ENCODE results near the gene GRIK3. TPM values are rescaled to one million over a fixed set of nuclear protein-coding genes. Genes with fewer than 3 reads are reported as not detected.

The GRIK3 gene
- total and polyA plus RNA-seq, 4 experiments from 2014 or later, result not detected

- Mint-ChIP-seq H3K36me3 (no peaks in the 10 kb centered on the region), H3K4me3 (no peak overlapping the region), H3K4me1 (no peaks in the 10 kb centered on the region), H3K9me3 (no peaks in the 10 kb centered on the region), H3K27me3 (peaks cover 13 to 21% of the 10 kb centered on the region in 2 donors), H3K27ac (no peak overlapping the region)
- Histone ChIP-seq H3K36me3 (ENCODE audit: insufficient read depth, low read length) (no peaks in the 10 kb centered on the region), H3K4me3 (ENCODE audit: low read length in 2 of 2) (no peak overlapping the region), H3K4me1 (ENCODE audit: insufficient read depth, low read length) (no peaks in the 10 kb centered on the region), H3K27ac (ENCODE audit: low read depth, low read length) (no peak overlapping the region), H3K27me3 (ENCODE audit: insufficient read depth, low read length) (peaks cover 4% of the 10 kb centered on the region), H3K9me3 (ENCODE audit: control insufficient read depth in 1 of 2, low read length in 2 of 2) (no peaks in the 10 kb centered on the region)
- DNase-seq, result no peak
- ChIA-PET POLR2A (ENCODE audit: partially characterized antibody) (no interaction called here), CTCF (ENCODE audit: partially characterized antibody) (no interaction called here)
- intact Hi-C loops (cut with micrococcal nuclease), result no loop called here
Measured at GRCh38 chr1:36849956-36850355, 184.4 kb downstream of the GRIK3 start.

- DNase-seq, result no peak
- no peak overlapping the region for H3K4me3 Mint-ChIP-seq
- H3K36me3 Mint-ChIP-seq, result no peaks in the 10 kb centered on the region
- ChIA-PET CTCF (ENCODE audit: partially characterized antibody) (no interaction called here), POLR2A (ENCODE audit: partially characterized antibody) (no interaction called here)
- H3K27me3 ChIP-seq (ENCODE audit: insufficient read depth, low read length), result peaks cover 4% of the 10 kb centered on the region
- intact Hi-C loops (cut with micrococcal nuclease), result no loop called here
- H3K9me3 ChIP-seq (ENCODE audit: control insufficient read depth in 1 of 2, low read length in 2 of 2), result no peaks in the 10 kb centered on the region
- no peaks in the 10 kb centered on the region for H3K9me3 Mint-ChIP-seq
- H3K27me3 Mint-ChIP-seq, result peaks cover 10 to 22% of the 10 kb centered on the region in 2 donors
- no peaks in the 10 kb centered on the region for H3K36me3 ChIP-seq (ENCODE audit: insufficient read depth, low read length)
- no peak overlapping the region for H3K27ac Mint-ChIP-seq
- H3K4me1 Mint-ChIP-seq, result no peaks in the 10 kb centered on the region
- H3K27ac ChIP-seq (ENCODE audit: low read depth, low read length), result no peak overlapping the region
- H3K4me1 ChIP-seq (ENCODE audit: insufficient read depth, low read length), result no peaks in the 10 kb centered on the region
- no peak overlapping the region for H3K4me3 ChIP-seq (ENCODE audit: low read length in 2 of 2)
Measured at GRCh38 chr1:36847761-36848160, 186.6 kb downstream of the GRIK3 start.

DNA sequence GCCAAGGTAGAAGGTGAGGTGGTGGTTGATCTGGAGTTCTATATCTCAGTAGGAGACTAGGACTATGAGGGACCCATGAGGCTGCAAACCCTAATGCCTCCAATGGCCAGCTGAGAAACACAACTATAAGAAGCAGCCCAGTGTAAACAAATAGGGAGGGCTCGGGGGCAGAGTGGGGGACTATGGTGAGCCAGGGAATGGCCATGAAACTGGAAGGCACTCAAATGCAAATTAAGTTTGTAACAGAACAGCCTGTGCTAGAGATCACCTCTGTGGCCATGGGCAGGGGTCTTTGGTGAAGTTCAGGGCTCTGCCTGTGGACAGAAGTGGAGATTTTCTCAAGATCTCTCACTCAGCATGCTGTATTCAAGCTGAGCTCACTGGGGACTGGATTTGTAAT lies 187.1 kb downstream of the GRIK3 start:
- POLR2A ChIA-PET (ENCODE audit: partially characterized antibody), result no interaction called here
- H3K9me3 ChIP-seq (ENCODE audit: control insufficient read depth in 1 of 2, low read length in 2 of 2), result no peaks in the 10 kb centered on the region
- Mint-ChIP-seq H3K27ac (no peak overlapping the region), H3K36me3 (no peaks in the 10 kb centered on the region), H3K4me3 (no peak overlapping the region), H3K4me1 (no peaks in the 10 kb centered on the region), H3K27me3 (peaks cover 10 to 27% of the 10 kb centered on the region in 2 donors), H3K9me3 (no peaks in the 10 kb centered on the region)
- no peak for DNase-seq
- peaks cover 4% of the 10 kb centered on the region for H3K27me3 ChIP-seq (ENCODE audit: insufficient read depth, low read length)
- H3K27ac ChIP-seq (ENCODE audit: low read depth, low read length), result no peak overlapping the region
- H3K36me3 ChIP-seq (ENCODE audit: insufficient read depth, low read length), result no peaks in the 10 kb centered on the region
- no peaks in the 10 kb centered on the region for H3K4me1 ChIP-seq (ENCODE audit: insufficient read depth, low read length)
- no peak overlapping the region for H3K4me3 ChIP-seq (ENCODE audit: low read length in 2 of 2)
- CTCF ChIA-PET (ENCODE audit: partially characterized antibody), result no interaction called here
- intact Hi-C loops (cut with micrococcal nuclease), result no loop called here

GRCh38 chr1:36846357-36846756 lies 188.0 kb downstream of the GRIK3 start:
- Histone ChIP-seq H3K4me3 (ENCODE audit: low read length in 2 of 2) (no peak overlapping the region), H3K27ac (ENCODE audit: low read depth, low read length) (no peak overlapping the region), H3K4me1 (ENCODE audit: insufficient read depth, low read length) (no peaks in the 10 kb centered on the region), H3K27me3 (ENCODE audit: insufficient read depth, low read length) (peaks cover 4% of the 10 kb centered on the region), H3K9me3 (ENCODE audit: control insufficient read depth in 1 of 2, low read length in 2 of 2) (no peaks in the 10 kb centered on the region), H3K36me3 (ENCODE audit: insufficient read depth, low read length) (no peaks in the 10 kb centered on the region)
- Mint-ChIP-seq H3K9me3 (no peaks in the 10 kb centered on the region), H3K27me3 (peaks cover 7 to 24% of the 10 kb centered on the region in 2 donors), H3K27ac (no peak overlapping the region), H3K4me3 (no peak overlapping the region), H3K36me3 (no peaks in the 10 kb centered on the region), H3K4me1 (no peaks in the 10 kb centered on the region)
- POLR2A ChIA-PET (ENCODE audit: partially characterized antibody), result no interaction called here
- intact Hi-C loops (cut with micrococcal nuclease), result no loop called here
- CTCF ChIA-PET (ENCODE audit: partially characterized antibody), result no interaction called here
- no peak for DNase-seq

- CTCF ChIA-PET (ENCODE audit: partially characterized antibody), result no interaction called here
- Histone ChIP-seq H3K36me3 (ENCODE audit: insufficient read depth, low read length) (no peaks in the 10 kb centered on the region), H3K27me3 (ENCODE audit: insufficient read depth, low read length) (peaks cover 4% of the 10 kb centered on the region), H3K4me1 (ENCODE audit: insufficient read depth, low read length) (no peaks in the 10 kb centered on the region), H3K4me3 (ENCODE audit: low read length in 2 of 2) (no peak overlapping the region), H3K9me3 (ENCODE audit: control insufficient read depth in 1 of 2, low read length in 2 of 2) (no peaks in the 10 kb centered on the region), H3K27ac (ENCODE audit: low read depth, low read length) (no peak overlapping the region)
- H3K9me3 Mint-ChIP-seq, result no peaks in the 10 kb centered on the region
- intact Hi-C loops (cut with micrococcal nuclease), result no loop called here
- no peak overlapping the region for H3K27ac Mint-ChIP-seq
- H3K4me3 Mint-ChIP-seq, result no peak overlapping the region
- POLR2A ChIA-PET (ENCODE audit: partially characterized antibody), result no interaction called here
- H3K27me3 Mint-ChIP-seq, result peaks cover 7 to 22% of the 10 kb centered on the region in 2 donors
- no peaks in the 10 kb centered on the region for H3K4me1 Mint-ChIP-seq
- H3K36me3 Mint-ChIP-seq, result no peaks in the 10 kb centered on the region
- no peak for DNase-seq
Measured at GRCh38 chr1:36845802-36846201, 188.5 kb downstream of the GRIK3 start.

DNA sequence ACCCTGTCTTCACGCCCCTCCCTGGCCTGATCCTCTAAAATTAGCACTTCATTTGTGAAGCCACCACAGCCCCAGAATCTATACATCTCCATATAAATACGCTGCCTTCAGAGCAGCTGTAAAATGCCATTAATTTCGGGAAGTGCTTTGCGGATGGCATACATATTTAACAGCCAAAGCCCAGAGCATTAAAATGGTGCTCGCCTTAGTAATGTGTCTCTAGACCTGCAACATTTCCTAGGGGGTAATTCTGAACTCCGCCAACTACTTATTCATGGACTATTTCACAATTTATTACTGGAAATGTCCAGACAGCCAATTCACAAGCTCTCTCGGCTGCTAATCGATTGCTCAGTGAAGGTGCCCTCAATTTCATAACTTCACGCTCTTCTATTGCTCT lies 189.4 kb downstream of the GRIK3 start:
- Histone ChIP-seq H3K27me3 (ENCODE audit: insufficient read depth, low read length) (no peaks in the 10 kb centered on the region), H3K27ac (ENCODE audit: low read depth, low read length) (no peak overlapping the region), H3K4me1 (ENCODE audit: insufficient read depth, low read length) (no peaks in the 10 kb centered on the region), H3K36me3 (ENCODE audit: insufficient read depth, low read length) (no peaks in the 10 kb centered on the region), H3K4me3 (ENCODE audit: low read length in 2 of 2) (no peak overlapping the region), H3K9me3 (ENCODE audit: control insufficient read depth in 1 of 2, low read length in 2 of 2) (no peaks in the 10 kb centered on the region)
- no peaks in the 10 kb centered on the region for H3K36me3 Mint-ChIP-seq
- H3K4me1 Mint-ChIP-seq, result no peaks in the 10 kb centered on the region
- POLR2A ChIA-PET (ENCODE audit: partially characterized antibody), result no interaction called here
- CTCF ChIA-PET (ENCODE audit: partially characterized antibody), result no interaction called here
- H3K4me3 Mint-ChIP-seq, result no peak overlapping the region
- intact Hi-C loops (cut with micrococcal nuclease), result no loop called here
- no peak for DNase-seq
- no peak overlapping the region for H3K27ac Mint-ChIP-seq
- no peaks in the 10 kb centered on the region for H3K9me3 Mint-ChIP-seq
- H3K27me3 Mint-ChIP-seq, result peaks cover 6 to 19% of the 10 kb centered on the region in 2 donors

GRCh38 chr1:36843906-36844610 lies 190.3 kb downstream of the GRIK3 start:
- Mint-ChIP-seq H3K36me3 (no peaks in the 10 kb centered on the region), H3K27me3 (peaks cover 7 to 16% of the 10 kb centered on the region in 2 donors), H3K27ac (no peak overlapping the region), H3K4me3 (no peak overlapping the region), H3K4me1 (no peaks in the 10 kb centered on the region), H3K9me3 (no peaks in the 10 kb centered on the region)
- ChIA-PET CTCF (ENCODE audit: partially characterized antibody) (no interaction called here), POLR2A (ENCODE audit: partially characterized antibody) (no interaction called here)
- no peaks in the 10 kb centered on the region for H3K27me3 ChIP-seq (ENCODE audit: insufficient read depth, low read length)
- no peak overlapping the region for H3K4me3 ChIP-seq (ENCODE audit: low read length in 2 of 2)
- no peaks in the 10 kb centered on the region for H3K9me3 ChIP-seq (ENCODE audit: control insufficient read depth in 1 of 2, low read length in 2 of 2)
- H3K27ac ChIP-seq (ENCODE audit: low read depth, low read length), result no peak overlapping the region
- intact Hi-C loops (cut with micrococcal nuclease), result no loop called here
- H3K36me3 ChIP-seq (ENCODE audit: insufficient read depth, low read length), result no peaks in the 10 kb centered on the region
- no peaks in the 10 kb centered on the region for H3K4me1 ChIP-seq (ENCODE audit: insufficient read depth, low read length)
- DNase-seq, result no peak

- CTCF ChIA-PET (ENCODE audit: partially characterized antibody), result no interaction called here
- Histone ChIP-seq H3K36me3 (ENCODE audit: insufficient read depth, low read length) (no peaks in the 10 kb centered on the region), H3K9me3 (ENCODE audit: control insufficient read depth in 1 of 2, low read length in 2 of 2) (no peaks in the 10 kb centered on the region), H3K4me3 (ENCODE audit: low read length in 2 of 2) (no peak overlapping the region), H3K27ac (ENCODE audit: low read depth, low read length) (no peak overlapping the region), H3K27me3 (ENCODE audit: insufficient read depth, low read length) (no peaks in the 10 kb centered on the region), H3K4me1 (ENCODE audit: insufficient read depth, low read length) (no peaks in the 10 kb centered on the region)
- Mint-ChIP-seq H3K4me3 (no peak overlapping the region), H3K4me1 (no peaks in the 10 kb centered on the region), H3K36me3 (no peaks in the 10 kb centered on the region), H3K27ac (no peak overlapping the region), H3K27me3 (peaks cover 4 to 20% of the 10 kb centered on the region in 2 donors), H3K9me3 (no peaks in the 10 kb centered on the region)
- POLR2A ChIA-PET (ENCODE audit: partially characterized antibody), result no interaction called here
- intact Hi-C loops (cut with micrococcal nuclease), result no loop called here
- no peak for DNase-seq
Measured at GRCh38 chr1:36843027-36843426, 191.3 kb downstream of the GRIK3 start.
